ENCODE results near the gene HAGHL. TPM values are rescaled to one million over a fixed set of nuclear protein-coding genes. Genes with fewer than 3 reads are reported as not detected.
A peak's percentile ranks its signal among the peaks of the same experiment; 100 is the strongest.
"Not testable (repeated sequence)": the region's sequence is repeated elsewhere in the genome, so short reads cannot be mapped to it uniquely, and the experiment has no call there.

HAGHL gene
- total and polyA plus RNA-seq, 4 experiments from 2014 or later = 2.2 to 24.4 (median 10.6) TPM

GRCh38 chr16:774086-775001, 47.4 kb downstream of the HAGHL start:
- Histone ChIP-seq H3K4me3 (ENCODE audit: low read length in 2 of 2) (no peak overlapping the region), H3K9me3 (ENCODE audit: control insufficient read depth in 1 of 2, low read length in 2 of 2) (no peaks in the 10 kb centered on the region), H3K27ac (ENCODE audit: low read depth, low read length) (no peak overlapping the region), H3K4me1 (ENCODE audit: insufficient read depth, low read length) (no peaks in the 10 kb centered on the region), H3K36me3 (ENCODE audit: insufficient read depth, low read length) (no peaks in the 10 kb centered on the region), H3K27me3 (ENCODE audit: insufficient read depth, low read length) (no peaks in the 10 kb centered on the region)
- Mint-ChIP-seq H3K9me3 (no peaks in the 10 kb centered on the region), H3K4me3 (no peak overlapping the region), H3K27ac (no peak overlapping the region), H3K4me1 (no peaks in the 10 kb centered on the region), H3K27me3 (peaks cover 0 to 3% of the 10 kb centered on the region in 2 donors), H3K36me3 (no peaks in the 10 kb centered on the region)
- intact Hi-C loops (cut with micrococcal nuclease) = no loop called here
- ChIA-PET CTCF (ENCODE audit: partially characterized antibody) (no interaction called here), POLR2A (ENCODE audit: partially characterized antibody) (interaction anchor here (0.6 kb wide), 1 partner anchor 54 kb away, joined by 3 read pairs; no protein-coding TSS in a partner anchor)
- DNase-seq = peak in 1 of 5 donors; percentile 21

GRCh38 chr16:775236-775796, 48.4 kb downstream of the HAGHL start:
- no peaks in the 10 kb centered on the region for H3K36me3 Mint-ChIP-seq
- no peak overlapping the region for H3K4me3 Mint-ChIP-seq
- no peak overlapping the region for H3K4me3 ChIP-seq (ENCODE audit: low read length in 2 of 2)
- H3K27ac ChIP-seq (ENCODE audit: low read depth, low read length) = no peak overlapping the region
- POLR2A ChIA-PET (ENCODE audit: partially characterized antibody) = no interaction called here
- no peaks in the 10 kb centered on the region for H3K36me3 ChIP-seq (ENCODE audit: insufficient read depth, low read length)
- no peak overlapping the region for H3K27ac Mint-ChIP-seq
- peak in 1 of 5 donors; percentile 16 for DNase-seq
- H3K4me1 ChIP-seq (ENCODE audit: insufficient read depth, low read length) = no peaks in the 10 kb centered on the region
- H3K27me3 Mint-ChIP-seq = peaks cover 2 to 3% of the 10 kb centered on the region in 2 donors
- no peaks in the 10 kb centered on the region for H3K27me3 ChIP-seq (ENCODE audit: insufficient read depth, low read length)
- CTCF ChIA-PET (ENCODE audit: partially characterized antibody) = no interaction called here
- H3K9me3 ChIP-seq (ENCODE audit: control insufficient read depth in 1 of 2, low read length in 2 of 2) = no peaks in the 10 kb centered on the region
- no peaks in the 10 kb centered on the region for H3K4me1 Mint-ChIP-seq
- H3K9me3 Mint-ChIP-seq = no peaks in the 10 kb centered on the region
- intact Hi-C loops (cut with micrococcal nuclease) = no loop called here

GRCh38 chr16:776298-776697, 49.4 kb downstream of the HAGHL start:
- H3K27ac Mint-ChIP-seq; POLR2A ChIA-PET (ENCODE audit: partially characterized antibody); DNase-seq; H3K27me3 ChIP-seq (ENCODE audit: insufficient read depth, low read length); H3K4me3 ChIP-seq (ENCODE audit: low read length in 2 of 2); H3K27me3 Mint-ChIP-seq; H3K9me3 ChIP-seq (ENCODE audit: control insufficient read depth in 1 of 2, low read length in 2 of 2); H3K4me1 ChIP-seq (ENCODE audit: insufficient read depth, low read length); H3K27ac ChIP-seq (ENCODE audit: low read depth, low read length); H3K36me3 Mint-ChIP-seq; H3K4me3 Mint-ChIP-seq; H3K36me3 ChIP-seq (ENCODE audit: insufficient read depth, low read length); H3K9me3 Mint-ChIP-seq; intact Hi-C loops (cut with micrococcal nuclease); H3K4me1 Mint-ChIP-seq: not testable (repeated sequence)
- CTCF ChIA-PET (ENCODE audit: partially characterized antibody) = interaction anchor here (1.1 to 1.5 kb wide), 2 partner anchors 9 to 280 kb away, joined by 3 to 4 read pairs; no protein-coding TSS in a partner anchor

- Histone ChIP-seq H3K9me3 (ENCODE audit: control insufficient read depth in 1 of 2, low read length in 2 of 2) (no peaks in the 10 kb centered on the region), H3K27ac (ENCODE audit: low read depth, low read length) (no peak overlapping the region), H3K36me3 (ENCODE audit: insufficient read depth, low read length) (no peaks in the 10 kb centered on the region), H3K4me1 (ENCODE audit: insufficient read depth, low read length) (no peaks in the 10 kb centered on the region), H3K27me3 (ENCODE audit: insufficient read depth, low read length) (no peaks in the 10 kb centered on the region), H3K4me3 (ENCODE audit: low read length in 2 of 2) (no peak overlapping the region)
- intact Hi-C loops (cut with micrococcal nuclease) = no loop called here
- no peaks in the 10 kb centered on the region for H3K36me3 Mint-ChIP-seq
- H3K27me3 Mint-ChIP-seq = peaks cover 4 to 8% of the 10 kb centered on the region in 2 donors
- no peaks in the 10 kb centered on the region for H3K4me1 Mint-ChIP-seq
- H3K4me3 Mint-ChIP-seq = no peak overlapping the region
- CTCF ChIA-PET (ENCODE audit: partially characterized antibody) = interaction anchor here (1.1 to 1.5 kb wide), 2 partner anchors 9 to 280 kb away, joined by 3 to 4 read pairs; no protein-coding TSS in a partner anchor
- H3K9me3 Mint-ChIP-seq = no peaks in the 10 kb centered on the region
- H3K27ac Mint-ChIP-seq = no peak overlapping the region
- POLR2A ChIA-PET (ENCODE audit: partially characterized antibody) = no interaction called here
- DNase-seq = no peak
Observed at GRCh38 chr16:776824-777223, 49.9 kb downstream of the HAGHL start.

- Histone ChIP-seq H3K9me3 (ENCODE audit: control insufficient read depth in 1 of 2, low read length in 2 of 2) (no peaks in the 10 kb centered on the region), H3K4me3 (ENCODE audit: low read length in 2 of 2) (no peak overlapping the region), H3K4me1 (ENCODE audit: insufficient read depth, low read length) (no peaks in the 10 kb centered on the region), H3K27ac (ENCODE audit: low read depth, low read length) (no peak overlapping the region), H3K27me3 (ENCODE audit: insufficient read depth, low read length) (no peaks in the 10 kb centered on the region), H3K36me3 (ENCODE audit: insufficient read depth, low read length) (no peaks in the 10 kb centered on the region)
- H3K9me3 Mint-ChIP-seq = no peaks in the 10 kb centered on the region
- ChIA-PET POLR2A (ENCODE audit: partially characterized antibody) (no interaction called here), CTCF (ENCODE audit: partially characterized antibody) (no interaction called here)
- H3K4me1 Mint-ChIP-seq = no peaks in the 10 kb centered on the region
- H3K27me3 Mint-ChIP-seq = peaks cover 4 to 8% of the 10 kb centered on the region in 2 donors
- H3K36me3 Mint-ChIP-seq = no peaks in the 10 kb centered on the region
- no peak overlapping the region for H3K4me3 Mint-ChIP-seq
- no peak for DNase-seq
- intact Hi-C loops (cut with micrococcal nuclease) = no loop called here
- no peak overlapping the region for H3K27ac Mint-ChIP-seq
Observed at GRCh38 chr16:777826-778225, 50.9 kb downstream of the HAGHL start.

- no peaks in the 10 kb centered on the region for H3K9me3 ChIP-seq (ENCODE audit: control insufficient read depth in 1 of 2, low read length in 2 of 2)
- no peaks in the 10 kb centered on the region for H3K4me1 ChIP-seq (ENCODE audit: insufficient read depth, low read length)
- no peak for DNase-seq
- no peaks in the 10 kb centered on the region for H3K27me3 ChIP-seq (ENCODE audit: insufficient read depth, low read length)
- Mint-ChIP-seq H3K4me3 (no peak overlapping the region), H3K36me3 (no peaks in the 10 kb centered on the region), H3K27ac (no peak overlapping the region), H3K4me1 (no peaks in the 10 kb centered on the region), H3K9me3 (no peaks in the 10 kb centered on the region), H3K27me3 (peaks cover 4 to 8% of the 10 kb centered on the region in 2 donors)
- CTCF ChIA-PET (ENCODE audit: partially characterized antibody) = no interaction called here
- no peak overlapping the region for H3K27ac ChIP-seq (ENCODE audit: low read depth, low read length)
- intact Hi-C loops (cut with micrococcal nuclease) = no loop called here
- POLR2A ChIA-PET (ENCODE audit: partially characterized antibody) = no interaction called here
- H3K36me3 ChIP-seq (ENCODE audit: insufficient read depth, low read length) = no peaks in the 10 kb centered on the region
- H3K4me3 ChIP-seq (ENCODE audit: low read length in 2 of 2) = no peak overlapping the region
Observed at GRCh38 chr16:778447-778846, 51.5 kb downstream of the HAGHL start.

- no peak for DNase-seq
- ChIA-PET CTCF (ENCODE audit: partially characterized antibody) (no interaction called here), POLR2A (ENCODE audit: partially characterized antibody) (no interaction called here)
- H3K27me3 Mint-ChIP-seq = peaks cover 4 to 8% of the 10 kb centered on the region in 2 donors
- no peaks in the 10 kb centered on the region for H3K4me1 Mint-ChIP-seq
- H3K9me3 Mint-ChIP-seq = no peaks in the 10 kb centered on the region
- intact Hi-C loops (cut with micrococcal nuclease) = no loop called here
- no peak overlapping the region for H3K27ac Mint-ChIP-seq
- no peaks in the 10 kb centered on the region for H3K27me3 ChIP-seq (ENCODE audit: insufficient read depth, low read length)
- H3K27ac ChIP-seq (ENCODE audit: low read depth, low read length) = no peak overlapping the region
- H3K36me3 Mint-ChIP-seq = no peaks in the 10 kb centered on the region
- no peak overlapping the region for H3K4me3 ChIP-seq (ENCODE audit: low read length in 2 of 2)
- no peaks in the 10 kb centered on the region for H3K9me3 ChIP-seq (ENCODE audit: control insufficient read depth in 1 of 2, low read length in 2 of 2)
- H3K4me1 ChIP-seq (ENCODE audit: insufficient read depth, low read length) = no peaks in the 10 kb centered on the region
- H3K4me3 Mint-ChIP-seq = no peak overlapping the region
- H3K36me3 ChIP-seq (ENCODE audit: insufficient read depth, low read length) = no peaks in the 10 kb centered on the region
Observed at GRCh38 chr16:778909-779527, 52.1 kb downstream of the HAGHL start.

All from CD4-positive, alpha-beta memory T cell (primary cell).